Body of pancreas (tissue), 4 donors: ENCODE measurements around the gene WFIKKN2. TPM values are rescaled to one million over a fixed set of nuclear protein-coding genes. Genes with fewer than 3 reads are reported as not detected.

Source experiments
- ATAC-seq: fragments of 150-250 bp; one replicate; pipeline ENCODE4 v1.9.1; 2016
- DNase-seq, 4 donors: peaks; one replicate each; pipeline ENCODE4 v3.0.0-alpha.2; 2019
- H3K27ac ChIP-seq, 4 donors: fragments of 200-600 bp; sonication (generic); 1 replicate in 3 of 4; 2 replicates in 1 of 4; pipeline versions ENCODE4 v1.5.1 to v1.6.1; 2016 to 2019; ENCODE audit warnings: mild to moderate bottlenecking in 1 of 4, mixed read lengths in 1 of 4, moderate library complexity in 1 of 4
- H3K27me3 ChIP-seq, 2 donors: fragments of 200-600 bp; sonication (generic); one replicate each; pipeline ENCODE4 v1.6.0; 2016; ENCODE audit warnings: mild to moderate bottlenecking in 1 of 2
- H3K36me3 ChIP-seq, 2 donors: fragments of 200-600 bp; sonication (generic); replicated peaks in 1 of 2; 2 replicates each; pipeline ENCODE4 v1.5.1; 2016; ENCODE audit warnings: low read depth in 2 of 2; ENCODE audit not compliant: insufficient read depth in 1 of 2
- H3K4me1 ChIP-seq: fragments of 200-600 bp; sonication (generic); one replicate; pipeline ENCODE4 v1.6.0; 2016
- H3K4me3 ChIP-seq, 2 donors: fragments of 200-600 bp; sonication (generic); 1 replicate in 1 of 2; 2 replicates in 1 of 2; pipeline ENCODE4 v1.5.1; 2016 to 2019
- H3K9me3 ChIP-seq, 3 donors: fragments of 200-600 bp; sonication (generic); 1 replicate in 2 of 3; 2 replicates in 1 of 3; pipeline ENCODE4 v1.5.1; 2016
- POLR2A ChIP-seq, 3 donors: fragments of 450-650 bp; IDR thresholded peaks; one replicate each; pipeline ENCODE4 v1.6.1; 2016; ENCODE audit warnings: antibody characterized with exemption in 3 of 3, mild to moderate bottlenecking in 2 of 3
- WGBS, 2 donors: methylation state at CpG; one replicate each; pipeline ENCODE4 v1.1.5; 2017; 5-methylcytosine and 5-hydroxymethylcytosine counted together
- intact Hi-C: fragments of 100-400 bp; cut with DNase I; formaldehyde crosslinking; loops from one replicate; pipeline ENCODE4 v1.15.1; 2023
- total RNA-seq, 2 donors: library from RNA; depleted of rRNA; stranded (reverse); fragments of >200 nt; gene quantifications; one replicate each; pipeline ENCODE4 v1.1.0, GENCODE V29; 2016
- TF ChIP-seq, protein P1 (sequence below), 7 experiments: fragments of 450-650 bp in 4 of 7; fragments of 200-600 bp in 3 of 7; sonication (generic) in 3 of 7; IDR thresholded peaks; one replicate each; pipeline ENCODE4 v1.5.1; 2016 to 2019; ENCODE audit warnings: antibody characterized with exemption in 7 of 7

Gene WFIKKN2
- total RNA-seq, 2 donors from 2014 or later: 0.26 to 0.66 TPM

DNA sequence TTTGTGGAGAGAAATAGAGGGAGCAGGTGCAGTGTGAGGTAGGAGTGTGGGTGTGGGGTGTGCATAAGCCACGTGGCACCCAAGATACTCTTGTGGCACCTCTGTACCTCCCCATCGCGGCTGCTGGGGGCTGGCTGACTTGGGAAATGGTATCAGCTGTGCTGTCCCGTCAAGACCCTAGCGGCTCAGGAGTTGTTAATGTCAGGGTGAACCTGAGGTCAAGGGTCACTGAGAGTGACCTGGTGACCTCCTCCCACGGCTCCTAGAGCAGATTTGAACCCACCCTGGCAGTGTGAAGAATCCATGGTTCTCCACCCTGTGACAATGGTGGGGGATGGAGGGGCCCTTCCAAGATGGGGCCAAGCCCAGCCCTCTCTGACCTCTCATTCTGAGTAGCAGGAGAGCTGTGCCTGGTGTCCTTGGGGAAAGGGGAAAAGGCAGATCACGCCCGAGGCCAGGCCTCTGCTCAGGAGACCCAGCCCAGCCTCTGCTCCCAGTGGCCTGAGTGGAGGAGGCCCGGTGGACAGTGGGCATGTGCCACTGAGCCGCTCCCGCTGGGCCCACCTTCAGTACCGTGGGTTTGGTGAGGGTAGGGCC, 3.0 kb upstream of the WFIKKN2 start:
- no peak for ATAC-seq
- DNase-seq: no peak
- no peak for TF ChIP-seq POLR2A (IDR thresholded peaks at IDR 0.05)
- TF ChIP-seq, protein P1, sequence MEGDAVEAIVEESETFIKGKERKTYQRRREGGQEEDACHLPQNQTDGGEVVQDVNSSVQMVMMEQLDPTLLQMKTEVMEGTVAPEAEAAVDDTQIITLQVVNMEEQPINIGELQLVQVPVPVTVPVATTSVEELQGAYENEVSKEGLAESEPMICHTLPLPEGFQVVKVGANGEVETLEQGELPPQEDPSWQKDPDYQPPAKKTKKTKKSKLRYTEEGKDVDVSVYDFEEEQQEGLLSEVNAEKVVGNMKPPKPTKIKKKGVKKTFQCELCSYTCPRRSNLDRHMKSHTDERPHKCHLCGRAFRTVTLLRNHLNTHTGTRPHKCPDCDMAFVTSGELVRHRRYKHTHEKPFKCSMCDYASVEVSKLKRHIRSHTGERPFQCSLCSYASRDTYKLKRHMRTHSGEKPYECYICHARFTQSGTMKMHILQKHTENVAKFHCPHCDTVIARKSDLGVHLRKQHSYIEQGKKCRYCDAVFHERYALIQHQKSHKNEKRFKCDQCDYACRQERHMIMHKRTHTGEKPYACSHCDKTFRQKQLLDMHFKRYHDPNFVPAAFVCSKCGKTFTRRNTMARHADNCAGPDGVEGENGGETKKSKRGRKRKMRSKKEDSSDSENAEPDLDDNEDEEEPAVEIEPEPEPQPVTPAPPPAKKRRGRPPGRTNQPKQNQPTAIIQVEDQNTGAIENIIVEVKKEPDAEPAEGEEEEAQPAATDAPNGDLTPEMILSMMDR (IDR thresholded peaks at IDR 0.05): no peak
- Histone ChIP-seq H3K4me1 (peaks cover 5% of the 10 kb centered on the region), H3K4me3 (no peak overlapping the region), H3K27me3 (no peaks in the 10 kb centered on the region), H3K9me3 (no peaks in the 10 kb centered on the region), H3K27ac (no peak overlapping the region), H3K36me3 (no peaks in the 10 kb centered on the region)
- 80 to 93% methylated on average over 8 to 12 of the region's 12 CpGs for WGBS, 2 donors
- intact Hi-C loops: no loop called here

DNA sequence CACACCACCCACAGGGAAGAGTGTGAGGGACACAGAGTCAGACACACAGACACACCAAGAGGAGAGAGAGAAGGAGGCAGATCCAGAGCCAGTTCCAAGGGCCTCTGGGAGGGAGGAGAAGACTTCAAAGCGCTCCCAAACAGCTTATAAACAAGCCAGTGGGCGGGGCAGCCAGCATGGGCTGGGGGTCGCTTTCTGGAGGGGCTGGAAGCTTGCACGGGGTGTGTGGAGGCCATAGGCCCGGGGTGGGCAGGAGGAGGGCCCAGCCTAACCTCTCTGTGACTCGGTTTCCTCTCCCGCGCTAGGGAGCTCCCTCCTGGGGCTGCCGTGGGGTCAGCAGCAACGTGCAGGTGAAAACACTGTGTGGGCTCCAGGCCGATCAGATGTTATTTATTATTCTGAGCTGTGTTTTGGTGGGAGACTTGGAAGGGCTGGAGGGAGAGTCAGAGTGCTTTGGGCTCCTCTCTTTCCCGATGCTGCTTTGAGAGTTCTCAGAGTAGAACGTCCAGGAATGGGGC, 2.5 kb upstream of the WFIKKN2 start:
- Histone ChIP-seq H3K4me3 (no peak overlapping the region), H3K9me3 (no peaks in the 10 kb centered on the region), H3K36me3 (no peaks in the 10 kb centered on the region), H3K4me1 (peaks cover 10% of the 10 kb centered on the region), H3K27me3 (no peaks in the 10 kb centered on the region), H3K27ac (no peak overlapping the region)
- intact Hi-C loops: no loop called here
- 86 to 89% methylated on average over 6 to 13 of the region's 13 CpGs for WGBS, 2 donors
- DNase-seq (no peak), ATAC-seq (no peak)
- TF ChIP-seq, protein P1 (IDR thresholded peaks at IDR 0.05): no peak
- TF ChIP-seq POLR2A (IDR thresholded peaks at IDR 0.05): no peak

DNA sequence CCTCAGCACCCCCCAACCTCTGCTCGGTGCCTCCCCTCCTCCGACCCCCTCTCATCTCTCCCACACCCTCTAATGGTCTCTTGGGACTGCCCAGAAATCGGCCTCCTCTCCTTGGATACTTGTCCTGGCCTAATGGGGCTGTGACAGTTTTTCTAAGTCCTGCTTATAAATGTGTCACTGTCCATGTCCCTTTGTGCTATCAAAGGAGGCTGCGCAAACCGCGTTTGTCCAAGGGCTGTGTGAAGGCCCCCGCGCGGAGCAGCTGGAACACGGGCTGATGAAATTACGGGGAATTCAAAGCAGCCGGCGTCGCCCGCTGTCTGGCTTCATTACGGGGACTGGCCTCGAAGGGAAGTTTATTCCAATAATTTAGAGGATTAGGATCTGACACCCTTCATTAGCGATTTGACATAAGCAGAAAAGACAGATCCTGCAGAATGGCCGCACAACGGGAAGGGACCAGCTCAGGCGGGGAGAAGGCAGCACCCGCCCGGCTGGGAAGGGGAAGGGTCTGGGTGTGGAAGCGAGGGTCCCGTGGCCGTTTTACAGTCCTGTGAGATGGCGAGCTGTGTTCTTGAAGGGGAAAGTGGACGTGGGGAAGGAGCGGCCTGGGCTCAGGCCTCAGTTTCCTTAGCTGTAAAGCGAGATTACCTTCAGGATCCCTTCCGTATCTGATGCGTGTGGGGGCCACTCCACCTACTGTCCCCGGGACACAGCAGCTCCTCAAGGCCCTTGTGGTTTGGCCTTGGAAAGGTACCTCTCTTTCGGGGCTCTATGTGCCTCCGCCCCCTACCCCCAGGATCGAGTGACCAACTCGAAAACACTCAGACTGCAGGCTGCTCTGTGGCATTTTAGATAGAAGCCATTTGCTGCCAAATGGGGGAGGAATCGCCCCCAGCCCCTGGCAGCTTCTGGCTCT, 1.6 kb upstream of the WFIKKN2 start:
- 84 to 85% methylated on average over 37 to 38 of the region's 38 CpGs for WGBS, 2 donors
- no peak for DNase-seq
- H3K4me3 ChIP-seq: no peak overlapping the region
- H3K27me3 ChIP-seq: no peaks in the 10 kb centered on the region
- H3K9me3 ChIP-seq: no peaks in the 10 kb centered on the region
- no peak overlapping the region for H3K27ac ChIP-seq
- no peak for TF ChIP-seq POLR2A (IDR thresholded peaks at IDR 0.05)
- TF ChIP-seq, protein P1 (IDR thresholded peaks at IDR 0.05): no peak
- ATAC-seq: no peak
- intact Hi-C loops: no loop called here
- peaks cover 10% of the 10 kb centered on the region for H3K4me1 ChIP-seq
- no peaks in the 10 kb centered on the region for H3K36me3 ChIP-seq

DNA sequence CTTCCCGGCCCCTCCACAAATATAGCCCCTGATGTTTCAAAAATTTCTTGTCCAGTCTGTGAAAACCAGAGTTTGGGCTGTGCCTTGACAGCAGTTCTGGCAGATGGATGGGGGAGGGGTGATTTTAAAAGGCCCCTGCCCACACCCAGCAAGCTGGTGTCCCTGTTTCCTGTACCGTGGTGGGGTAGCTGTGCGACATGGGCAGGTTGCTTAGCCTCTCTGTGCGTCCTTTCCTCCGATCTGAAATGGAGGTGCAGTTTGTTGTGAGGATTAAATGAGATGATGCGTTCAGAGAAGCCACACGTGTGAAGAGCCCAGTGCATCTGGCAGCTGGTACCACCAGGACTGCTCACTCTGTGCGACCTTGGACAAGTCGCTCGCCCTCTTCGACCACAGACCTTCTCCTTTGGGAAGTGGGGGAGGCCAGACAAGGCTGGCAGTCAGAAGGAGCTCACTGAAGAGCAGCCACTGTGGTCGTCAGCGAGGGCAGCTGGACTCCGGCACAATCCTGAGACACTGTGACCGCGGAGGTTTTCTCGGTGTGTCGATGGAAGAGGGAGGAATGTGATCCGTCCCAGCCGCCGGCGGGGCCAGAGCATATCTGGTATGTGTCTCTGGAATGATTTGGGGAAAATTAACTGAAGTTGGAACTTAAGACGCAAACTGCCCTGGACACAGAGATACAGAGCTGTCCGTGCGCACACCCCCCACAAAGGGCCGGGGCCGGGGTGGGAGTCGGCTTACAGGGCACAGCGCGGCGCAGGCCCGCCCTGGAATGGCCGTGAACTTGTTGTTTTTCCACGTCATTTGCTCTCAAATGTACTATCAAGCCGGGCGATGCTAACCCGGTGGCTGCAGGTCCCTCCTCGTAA, 721 bp upstream of the WFIKKN2 start:
- Histone ChIP-seq H3K4me3 (no peak overlapping the region), H3K36me3 (no peaks in the 10 kb centered on the region), H3K4me1 (peaks cover 10% of the 10 kb centered on the region), H3K27ac (no peak overlapping the region), H3K27me3 (no peaks in the 10 kb centered on the region), H3K9me3 (no peaks in the 10 kb centered on the region)
- TF ChIP-seq, protein P1 (IDR thresholded peaks at IDR 0.05): no peak
- no peak for TF ChIP-seq POLR2A (IDR thresholded peaks at IDR 0.05)
- WGBS, 2 donors: 51 to 59% methylated on average over 22 to 38 of the region's 38 CpGs
- ATAC-seq (peak; percentile 42), DNase-seq (no peak)
- intact Hi-C loops: no loop called here
